ENCODE results near the gene KCNK15. TPM values are rescaled to one million over a fixed set of nuclear protein-coding genes. Genes with fewer than 3 reads are reported as not detected.

KCNK15 gene
- total and polyA plus RNA-seq, 9 of the 15 experiments (the other 6 are each of a cell fraction or from before 2014, with no cell fraction given): 0.03 to 0.30 (median 0.17) TPM; not detected in 5

DNA sequence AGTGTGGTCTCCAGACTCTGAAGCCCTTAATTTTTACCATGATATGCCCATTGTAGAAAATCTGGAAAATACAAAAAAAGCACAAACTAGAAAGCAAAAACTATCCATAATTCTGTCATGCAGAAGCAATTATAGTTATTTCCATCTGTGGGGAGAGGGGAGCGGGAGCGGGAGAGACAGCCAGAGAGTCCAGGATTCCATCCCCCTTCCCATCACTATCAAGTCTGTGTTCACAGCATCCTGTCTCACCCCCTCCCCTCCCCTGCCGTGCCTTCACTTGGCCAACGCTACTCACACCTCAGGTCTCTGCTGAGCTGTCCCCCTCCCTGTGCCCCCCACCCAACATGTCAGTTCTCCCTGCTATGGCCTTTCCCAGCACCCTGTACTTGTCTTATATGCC, 50.2 kb downstream of the KCNK15 start:
- DNase-seq (ENCODE audit: extremely low read depth in 1 of 4, low spot score in 3 of 4): no peak
- in situ Hi-C loops (cut with MboI): no loop called here
- H3K4me3 ChIP-seq: no peak overlapping the region
- H2AFZ ChIP-seq (ENCODE audit: low read depth, low read length): no peak overlapping the region
- ChIA-PET POLR2A (no interaction called here), CTCF (ENCODE audit: low intra/inter-chr PET ratio) (no interaction called here)
- H4K20me1 ChIP-seq (replicated peaks; ENCODE audit: control insufficient read depth, insufficient read depth, low read length): no peaks in the 10 kb centered on the region; the same call in 1 of the 2 replicates
- H3K9me3 ChIP-seq (replicated peaks; ENCODE audit: control insufficient read depth, insufficient read depth, low read depth, low read length): no peaks in the 10 kb centered on the region
- H3K9ac ChIP-seq (ENCODE audit: insufficient read depth in 1 of 2, low read depth in 2 of 2, low read length in 2 of 2): no peak overlapping the region
- no peak overlapping the region for H3K27ac ChIP-seq (ENCODE audit: extremely low read depth, low read depth, low read length)
- H3K4me2 ChIP-seq (ENCODE audit: insufficient read depth, low read length): no peak overlapping the region
- H3K36me3 ChIP-seq (ENCODE audit: control insufficient read depth, insufficient read depth, low read length): no peaks in the 10 kb centered on the region
- H3K27me3 ChIP-seq (ENCODE audit: control insufficient read depth in 2 of 2, insufficient read depth in 2 of 2, low read length in 2 of 2): peaks cover 15 to 35% of the 10 kb centered on the region in 2 experiments
- H3K79me2 ChIP-seq (ENCODE audit: control insufficient read depth, insufficient read depth, low read length): no peaks in the 10 kb centered on the region
- TF ChIP-seq CCAR2 (IDR thresholded peaks at IDR 0.05; ENCODE audit: low read depth, low read length): no peak
- no peak for TF ChIP-seq ZNF586 (CRISPR knock-in tag; conservative IDR thresholded peaks at IDR 0.05)
- TF ChIP-seq, protein P1, sequence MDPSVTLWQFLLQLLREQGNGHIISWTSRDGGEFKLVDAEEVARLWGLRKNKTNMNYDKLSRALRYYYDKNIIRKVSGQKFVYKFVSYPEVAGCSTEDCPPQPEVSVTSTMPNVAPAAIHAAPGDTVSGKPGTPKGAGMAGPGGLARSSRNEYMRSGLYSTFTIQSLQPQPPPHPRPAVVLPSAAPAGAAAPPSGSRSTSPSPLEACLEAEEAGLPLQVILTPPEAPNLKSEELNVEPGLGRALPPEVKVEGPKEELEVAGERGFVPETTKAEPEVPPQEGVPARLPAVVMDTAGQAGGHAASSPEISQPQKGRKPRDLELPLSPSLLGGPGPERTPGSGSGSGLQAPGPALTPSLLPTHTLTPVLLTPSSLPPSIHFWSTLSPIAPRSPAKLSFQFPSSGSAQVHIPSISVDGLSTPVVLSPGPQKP (CRISPR knock-in tag; IDR thresholded peaks at IDR 0.05): no peak
- no peak for TF ChIP-seq ZC3H8 (IDR thresholded peaks at IDR 0.05)
- no peak for TF ChIP-seq BRCA1 (IDR thresholded peaks at IDR 0.05)
- TF ChIP-seq BRCA1 (CRISPR knock-in tag; IDR thresholded peaks at IDR 0.05): no peak
- TF ChIP-seq GATAD2B (IDR thresholded peaks at IDR 0.05; ENCODE audit: borderline replicate concordance): no peak
- no peak for TF ChIP-seq FOXM1 (IDR thresholded peaks at IDR 0.05; ENCODE audit: low read depth)
- no peak for TF ChIP-seq FOXM1 (CRISPR knock-in tag; IDR thresholded peaks at IDR 0.05; ENCODE audit: low read depth)
- WGBS (ENCODE audit: insufficient coverage, low coverage, missing lambda C conversion rate): 0% methylated on average over 4 of the region's 4 CpGs
- no peak for ATAC-seq
- no TSS peak for BruUV-seq (replicated peaks)
- intact Hi-C loops (cut with micrococcal nuclease): no loop called here
- no peaks in the 10 kb centered on the region for H3K4me1 ChIP-seq (replicated peaks in 1 of 2; ENCODE audit: control insufficient read depth in 2 of 2, insufficient read depth in 2 of 2, low read length in 2 of 2)
- no peak for FAIRE-seq
- H3K9me1 ChIP-seq (ENCODE audit: control insufficient read depth, insufficient read depth, low read length): no peaks in the 10 kb centered on the region
